PC-3 (cell line): ENCODE data around the gene KRT17. TPM values are rescaled to one million over a fixed set of nuclear protein-coding genes. Genes with fewer than 3 reads are reported as not detected.

Experiments
- ATAC-seq: fragments of 200-7000 bp; cut with Tn5 transposase; 2 replicates; pipeline ENCODE4 v1.9.1; 2020; ENCODE audit warnings: mild to moderate bottlenecking, moderate library complexity
- BruUV-seq: library from RNA; stranded (reverse); fragments of 400-500 nt; replicated peaks from 2 replicates; lab custom pipeline; 2021; lab: Mats Ljungman, UMichigan
- CTCF ChIA-PET: fragments of 300-600 bp; sonication (Branson Sonifier 250); formaldehyde crosslinking; loops from one replicate; lab custom pipeline; 2022; ENCODE audit warnings: antibody characterized with exemption; lab: Charles Lee
- POLR2A ChIA-PET: fragments of 300-600 bp; sonication (Branson Sonifier 250); formaldehyde crosslinking; loops from one replicate; lab custom pipeline; 2022; ENCODE audit warnings: antibody characterized with exemption; ENCODE audit not compliant: unreplicated experiment; lab: Charles Lee
- DNase-seq: peaks from one replicate; pipeline ENCODE4 v3.0.0-alpha.2; 2015
- H2AFZ ChIP-seq: fragments of 300-600 bp; sonication (generic); 2 replicates; pipeline ENCODE4 v1.6.0; 2016; ENCODE audit warnings: antibody characterized with exemption, low read length
- H3F3A ChIP-seq: fragments of 300-600 bp; sonication (generic); one replicate; pipeline ENCODE4 v1.6.0; 2017; ENCODE audit warnings: antibody characterized with exemption, low read length, control low read depth, mild to moderate bottlenecking; ENCODE audit not compliant: unreplicated experiment
- H3K27ac ChIP-seq: fragments of 300-600 bp; sonication (generic); 2 replicates; pipeline ENCODE4 v1.5.1; 2016; ENCODE audit warnings: mild to moderate bottlenecking, low read length
- H3K27me3 ChIP-seq: fragments of 300-600 bp; sonication (generic); 2 replicates; pipeline ENCODE4 v1.6.1; 2016; ENCODE audit warnings: low read length, mixed read lengths
- H3K36me3 ChIP-seq: fragments of 300-600 bp; sonication (generic); 2 replicates; pipeline ENCODE4 v1.6.1; 2016; ENCODE audit warnings: low read depth, mixed run types, low read length, mixed read lengths
- H3K4me1 ChIP-seq: fragments of 300-600 bp; sonication (generic); 2 replicates; pipeline ENCODE4 v1.5.1; 2016; ENCODE audit warnings: low read length; ENCODE audit not compliant: insufficient read depth
- H3K4me2 ChIP-seq: fragments of 300-600 bp; sonication (generic); 2 replicates; pipeline ENCODE4 v1.6.0; 2016; ENCODE audit warnings: low read length
- H3K4me3 ChIP-seq: fragments of 300-600 bp; sonication (generic); 2 replicates; pipeline ENCODE4 v1.5.1; 2016; ENCODE audit warnings: mild to moderate bottlenecking, low read length, mixed read lengths
- H3K79me2 ChIP-seq: fragments of 300-600 bp; sonication (generic); 2 replicates; pipeline ENCODE4 v1.6.1; 2017; ENCODE audit warnings: low read length, mixed read lengths
- H3K9ac ChIP-seq: fragments of 300-600 bp; sonication (generic); 2 replicates; pipeline ENCODE4 v1.6.0; 2016; ENCODE audit warnings: mild to moderate bottlenecking, low read length
- H3K9me2 ChIP-seq: fragments of 300-600 bp; sonication (generic); replicated peaks from 2 replicates; pipeline ENCODE4 v1.6.1; 2016; ENCODE audit warnings: mixed run types, low read length, mixed read lengths
- H3K9me3 ChIP-seq: fragments of 300-600 bp; sonication (generic); 2 replicates; pipeline ENCODE4 v1.6.1; 2016; ENCODE audit warnings: low read length, mixed read lengths
- H4K20me1 ChIP-seq: fragments of 300-600 bp; sonication (generic); 2 replicates; pipeline ENCODE4 v1.6.1; 2016; ENCODE audit warnings: low read length, mixed read lengths
- CTCF ChIP-seq: fragments of 300-600 bp; sonication (generic); conservative IDR thresholded peaks from 2 replicates; pipeline ENCODE4 v1.5.1; 2017; ENCODE audit warnings: antibody characterized with exemption, low read depth, mild to moderate bottlenecking, low read length
- EZH2 ChIP-seq: fragments of 300-600 bp; sonication (generic); IDR thresholded peaks from one replicate; pipeline ENCODE4 v1.6.1; 2017; ENCODE audit warnings: antibody characterized with exemption, mild to moderate bottlenecking, low read length; ENCODE audit not compliant: unreplicated experiment
- EZH2phosphoT487 ChIP-seq: fragments of 300-600 bp; sonication (generic); IDR thresholded peaks from 2 replicates; pipeline ENCODE4 v1.6.1; 2018; ENCODE audit warnings: mild to moderate bottlenecking, antibody characterized with exemption, low read length, borderline replicate concordance
- intact Hi-C: fragments of 100-400 bp; cut with micrococcal nuclease; formaldehyde crosslinking; loops from 2 replicates; pipeline ENCODE4 v1.9.0; 2023
- total RNA-seq: library from RNA; depleted of rRNA; stranded (reverse); fragments of >200 nt; gene quantifications from 2 replicates; pipeline ENCODE4 v1.2.3, GENCODE V29; 2014

KRT17 gene
- total RNA-seq, 1 experiment from 2014 or later: 92.1 TPM

GRCh38 chr17:41663451-41664171 is 39.2 kb upstream of the KRT17 start:
- intact Hi-C loops: loop anchor here (10.0 kb wide), 2 partner anchors 339 to 809 kb away; no protein-coding TSS in a partner anchor
- H3K4me3 ChIP-seq: no peak overlapping the region

DNA sequence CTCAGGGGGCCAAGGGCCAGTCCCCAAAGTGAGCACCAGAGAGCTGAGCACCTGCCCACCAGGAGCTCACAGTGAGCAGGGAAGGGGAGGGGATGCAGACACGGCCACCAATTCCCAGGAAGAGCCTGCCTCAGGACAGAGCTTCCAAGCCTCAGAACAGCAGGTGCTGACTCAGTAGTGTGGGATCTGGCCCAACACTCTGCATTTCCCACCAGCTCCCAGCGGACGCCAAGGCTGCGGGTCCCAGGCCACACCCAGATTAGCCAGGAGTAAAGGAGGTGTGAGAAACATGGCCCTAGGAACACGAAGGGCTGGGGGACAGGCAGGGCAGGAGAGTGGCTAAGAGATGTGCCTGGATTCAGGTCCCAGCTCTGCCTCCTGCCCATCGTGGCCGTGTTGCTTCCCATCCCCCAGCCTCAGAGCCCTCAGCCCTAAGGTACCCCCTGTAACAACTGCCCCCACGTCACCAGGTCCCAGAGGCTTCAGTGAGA is 35.9 kb upstream of the KRT17 start:
- H3K9ac ChIP-seq: no peak overlapping the region
- H3K9me3 ChIP-seq: no peaks in the 10 kb centered on the region
- no peak overlapping the region for H3K4me3 ChIP-seq
- CTCF ChIA-PET: interaction anchor here (1.0 to 1.1 kb wide), 2 partner anchors 12 to 112 kb away, joined by 3 to 4 read pairs; no protein-coding TSS in a partner anchor
- H3K27me3 ChIP-seq: no peaks in the 10 kb centered on the region
- H3K4me1 ChIP-seq: peaks cover 9% of the 10 kb centered on the region
- TF ChIP-seq EZH2 (no peak), CTCF (no peak), EZH2phosphoT487 (no peak)
- no peaks in the 10 kb centered on the region for H4K20me1 ChIP-seq
- intact Hi-C loops: loop anchor here (10.0 kb wide), 2 partner anchors 335 to 805 kb away; no protein-coding TSS in a partner anchor
- no peaks in the 10 kb centered on the region for H3K9me2 ChIP-seq
- no peaks in the 10 kb centered on the region for H3F3A ChIP-seq
- H3K79me2 ChIP-seq: no peaks in the 10 kb centered on the region
- no peak overlapping the region for H2AFZ ChIP-seq
- no peak for ATAC-seq
- H3K4me2 ChIP-seq: no peak overlapping the region
- no peak overlapping the region for H3K27ac ChIP-seq
- no peak for DNase-seq
- POLR2A ChIA-PET: no interaction called here
- no TSS peak for BruUV-seq
- no peaks in the 10 kb centered on the region; the same call in 1 of the 2 replicates for H3K36me3 ChIP-seq

More at GRCh38 chr17:41663451-41664171, 39.2 kb upstream of the KRT17 start:
- no peak overlapping the region for H3K4me2 ChIP-seq
- peaks cover 25% of the 10 kb centered on the region for H3K4me1 ChIP-seq
- no peak overlapping the region for H3K27ac ChIP-seq
- no peaks in the 10 kb centered on the region for H3K79me2 ChIP-seq
- no peaks in the 10 kb centered on the region for H3K27me3 ChIP-seq
- H4K20me1 ChIP-seq: no peaks in the 10 kb centered on the region
- CTCF ChIA-PET: interaction anchor here (0.6 to 1.6 kb wide), 12 partner anchors 10 to 861 kb away, joined by 3 to 38 read pairs (median 3); partner anchors contain the start of gene EIF1
- no peak overlapping the region for H3K9ac ChIP-seq
- no peaks in the 10 kb centered on the region for H3K9me3 ChIP-seq
- POLR2A ChIA-PET: no interaction called here
- H3K9me2 ChIP-seq: no peaks in the 10 kb centered on the region
- no peak for TF ChIP-seq CTCF
- no peaks in the 10 kb centered on the region; the same call in 1 of the 2 replicates for H3K36me3 ChIP-seq
- no TSS peak for BruUV-seq
- ATAC-seq: no peak
- DNase-seq: no peak
- no peak overlapping the region for H2AFZ ChIP-seq
- H3F3A ChIP-seq: no peaks in the 10 kb centered on the region
